ENCODE measurements around the gene LCE2C.

DNA sequence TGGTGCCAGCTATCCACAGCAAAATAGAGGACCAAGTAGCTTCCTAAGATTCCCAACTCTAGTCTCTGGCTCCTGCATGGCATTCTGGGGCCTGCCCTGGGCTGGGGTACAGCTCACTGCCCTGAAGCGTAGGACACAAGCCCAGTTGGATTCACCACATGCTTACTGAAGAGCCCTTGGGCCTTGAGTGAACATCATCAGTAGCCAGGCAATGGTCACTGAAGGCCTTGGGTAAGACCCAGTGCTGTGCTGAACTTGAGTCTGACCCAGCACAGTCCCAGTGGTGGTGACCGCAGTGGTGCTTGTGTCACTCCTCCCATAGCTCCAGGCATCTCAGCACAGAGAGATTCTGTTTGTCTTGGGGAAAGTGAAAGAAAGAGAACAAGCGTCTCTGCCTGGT is 44.5 kb upstream of the LCE2C start:
- no peak for TF ChIP-seq EZH2 (optimal IDR thresholded peaks at IDR 0.05; ENCODE audit: low read depth, low read length)
- TF ChIP-seq, protein P1, sequence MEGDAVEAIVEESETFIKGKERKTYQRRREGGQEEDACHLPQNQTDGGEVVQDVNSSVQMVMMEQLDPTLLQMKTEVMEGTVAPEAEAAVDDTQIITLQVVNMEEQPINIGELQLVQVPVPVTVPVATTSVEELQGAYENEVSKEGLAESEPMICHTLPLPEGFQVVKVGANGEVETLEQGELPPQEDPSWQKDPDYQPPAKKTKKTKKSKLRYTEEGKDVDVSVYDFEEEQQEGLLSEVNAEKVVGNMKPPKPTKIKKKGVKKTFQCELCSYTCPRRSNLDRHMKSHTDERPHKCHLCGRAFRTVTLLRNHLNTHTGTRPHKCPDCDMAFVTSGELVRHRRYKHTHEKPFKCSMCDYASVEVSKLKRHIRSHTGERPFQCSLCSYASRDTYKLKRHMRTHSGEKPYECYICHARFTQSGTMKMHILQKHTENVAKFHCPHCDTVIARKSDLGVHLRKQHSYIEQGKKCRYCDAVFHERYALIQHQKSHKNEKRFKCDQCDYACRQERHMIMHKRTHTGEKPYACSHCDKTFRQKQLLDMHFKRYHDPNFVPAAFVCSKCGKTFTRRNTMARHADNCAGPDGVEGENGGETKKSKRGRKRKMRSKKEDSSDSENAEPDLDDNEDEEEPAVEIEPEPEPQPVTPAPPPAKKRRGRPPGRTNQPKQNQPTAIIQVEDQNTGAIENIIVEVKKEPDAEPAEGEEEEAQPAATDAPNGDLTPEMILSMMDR (IDR thresholded peaks at IDR 0.05; ENCODE audit: low read length), result no peak

Measured in MM.1S (cell line).